ENCODE measurements around the gene SCAF4. TPM values are rescaled to one million over a fixed set of nuclear protein-coding genes. Genes with fewer than 3 reads are reported as not detected.
"Not testable (repeated sequence)": the region's sequence is repeated elsewhere in the genome, so short reads cannot be mapped to it uniquely, and the experiment has no call there.

SCAF4 gene
- total and polyA plus RNA-seq, 12 donors = 9.5 to 24.0 (median 15.1) TPM

DNA sequence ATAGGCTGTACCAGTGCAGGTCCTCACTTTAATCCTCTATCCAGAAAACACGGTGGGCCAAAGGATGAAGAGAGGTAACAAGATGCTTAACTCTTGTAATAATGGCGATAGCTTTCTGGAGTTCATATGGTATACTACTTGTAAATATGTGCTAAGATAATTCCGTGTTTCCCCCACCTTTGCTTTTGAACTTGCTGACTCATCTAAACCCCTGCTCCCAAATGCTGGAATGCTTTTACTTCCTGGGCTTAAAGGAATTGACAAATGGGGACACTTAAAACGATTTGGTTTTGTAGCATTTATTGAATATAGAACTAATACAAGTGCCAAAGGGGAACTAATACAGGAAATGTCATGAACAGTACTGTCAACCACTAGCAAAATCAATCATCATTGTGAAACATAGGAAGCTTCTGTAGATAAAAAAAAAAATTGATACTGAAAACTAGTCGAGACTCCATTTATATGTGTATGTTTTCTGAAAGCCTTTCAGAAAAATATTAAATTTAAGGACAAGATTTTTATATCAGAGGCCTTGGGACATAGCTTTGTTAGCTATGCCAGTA lies 65.4 kb downstream of the SCAF4 start:
- 51 to 62% (median 54%) methylated on average over 5 of the region's 5 CpGs for WGBS, 4 donors
- no peak for DNase-seq
- peaks cover 6 to 86% of the 10 kb centered on the region in 2 donors for H3K4me1 ChIP-seq (replicated peaks in 1 of 2)
- peak overlapping the region in 1 of 5 donors; percentile 29 for H3K27ac ChIP-seq
- no peaks in the 10 kb centered on the region for H3K27me3 ChIP-seq
- no peak overlapping the region for H3K4me3 ChIP-seq
- intact Hi-C loops (cut with DNase I) = loop anchor here in 1 of 2 donors (5.0 kb wide), 1 partner anchor 66 kb away; the partner anchor contains the start of gene SCAF4
- no peaks in the 10 kb centered on the region for H3K9me3 ChIP-seq (replicated peaks in 1 of 3)
- TF ChIP-seq, protein P1, sequence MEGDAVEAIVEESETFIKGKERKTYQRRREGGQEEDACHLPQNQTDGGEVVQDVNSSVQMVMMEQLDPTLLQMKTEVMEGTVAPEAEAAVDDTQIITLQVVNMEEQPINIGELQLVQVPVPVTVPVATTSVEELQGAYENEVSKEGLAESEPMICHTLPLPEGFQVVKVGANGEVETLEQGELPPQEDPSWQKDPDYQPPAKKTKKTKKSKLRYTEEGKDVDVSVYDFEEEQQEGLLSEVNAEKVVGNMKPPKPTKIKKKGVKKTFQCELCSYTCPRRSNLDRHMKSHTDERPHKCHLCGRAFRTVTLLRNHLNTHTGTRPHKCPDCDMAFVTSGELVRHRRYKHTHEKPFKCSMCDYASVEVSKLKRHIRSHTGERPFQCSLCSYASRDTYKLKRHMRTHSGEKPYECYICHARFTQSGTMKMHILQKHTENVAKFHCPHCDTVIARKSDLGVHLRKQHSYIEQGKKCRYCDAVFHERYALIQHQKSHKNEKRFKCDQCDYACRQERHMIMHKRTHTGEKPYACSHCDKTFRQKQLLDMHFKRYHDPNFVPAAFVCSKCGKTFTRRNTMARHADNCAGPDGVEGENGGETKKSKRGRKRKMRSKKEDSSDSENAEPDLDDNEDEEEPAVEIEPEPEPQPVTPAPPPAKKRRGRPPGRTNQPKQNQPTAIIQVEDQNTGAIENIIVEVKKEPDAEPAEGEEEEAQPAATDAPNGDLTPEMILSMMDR (IDR thresholded peaks at IDR 0.05) = no peak
- TF ChIP-seq POLR2A (IDR thresholded peaks at IDR 0.05) = no peak
- H3K36me3 ChIP-seq (replicated peaks in 1 of 2) = peaks cover 0 to 50% of the 10 kb centered on the region in 2 donors

DNA sequence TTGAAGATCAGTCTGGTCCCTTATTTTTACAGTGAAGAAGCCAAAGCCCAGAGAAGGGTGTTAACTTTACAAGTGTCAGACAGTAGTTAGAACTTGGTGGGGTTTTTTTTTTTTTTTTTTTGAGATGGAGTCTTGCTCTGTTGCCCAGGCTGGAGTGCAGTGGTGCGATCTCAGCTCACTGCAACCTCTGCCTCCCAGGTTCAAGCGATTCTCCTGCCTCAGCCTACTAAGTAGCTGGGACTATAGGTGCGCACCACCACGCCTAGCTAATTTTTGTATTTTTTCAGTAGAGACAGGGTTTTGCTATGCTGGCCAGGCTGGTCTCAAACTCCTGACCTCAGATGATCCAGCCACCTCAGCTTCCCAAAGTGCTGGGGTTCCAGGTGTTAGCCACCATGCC lies 66.0 kb downstream of the SCAF4 start:
- 86 to 100% (median 97%) methylated on average over 4 of the region's 4 CpGs for WGBS, 4 donors
- intact Hi-C loops (cut with DNase I) = loop anchor here in 1 of 2 donors (5.0 kb wide), 1 partner anchor 66 kb away; the partner anchor contains the start of gene SCAF4
- peaks cover 7 to 91% of the 10 kb centered on the region in 2 donors for H3K4me1 ChIP-seq (replicated peaks in 1 of 2)
- not testable (repeated sequence) for H3K4me3 ChIP-seq; H3K9me3 ChIP-seq (replicated peaks in 1 of 3); DNase-seq; H3K27me3 ChIP-seq
- peaks cover 0 to 46% of the 10 kb centered on the region in 2 donors for H3K36me3 ChIP-seq (replicated peaks in 1 of 2)
- H3K27ac ChIP-seq = peak overlapping the region in 1 of 5 donors; percentile 38

DNA sequence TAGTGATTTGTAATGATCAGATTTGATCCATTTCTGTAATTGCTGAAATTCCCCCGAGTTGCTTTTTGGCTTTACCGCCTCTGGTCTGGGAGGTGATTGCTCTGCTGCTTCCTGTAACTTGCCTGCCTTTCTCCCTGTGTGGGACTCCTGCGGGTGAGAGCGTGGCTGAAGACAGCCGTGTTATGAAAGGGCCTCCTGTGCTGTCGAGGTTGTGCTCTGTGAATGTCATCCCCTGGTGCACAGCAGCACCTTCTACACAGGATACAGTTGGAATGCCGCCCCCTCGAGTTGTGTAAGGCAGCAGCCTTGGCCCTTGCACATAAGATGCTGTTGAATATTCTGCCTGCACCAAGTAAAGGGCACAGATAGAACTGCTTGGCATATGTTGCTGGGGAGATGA lies 66.5 kb downstream of the SCAF4 start:
- TF ChIP-seq POLR2A (IDR thresholded peaks at IDR 0.05) = no peak
- TF ChIP-seq, protein P1 (IDR thresholded peaks at IDR 0.05) = no peak
- intact Hi-C loops (cut with DNase I) = loop anchor here in 1 of 2 donors (5.0 kb wide), 1 partner anchor 67 kb away; the partner anchor contains the start of gene SCAF4
- WGBS, 4 donors = 36 to 51% (median 49%) methylated on average over 7 to 8 of the region's 8 CpGs
- Histone ChIP-seq H3K9me3 (replicated peaks in 1 of 3) (no peaks in the 10 kb centered on the region), H3K27me3 (no peaks in the 10 kb centered on the region), H3K27ac (peak overlapping the region in 2 of 5 donors; percentile 23 to 38), H3K4me3 (no peak overlapping the region), H3K4me1 (replicated peaks in 1 of 2) (peaks cover 7 to 90% of the 10 kb centered on the region in 2 donors), H3K36me3 (replicated peaks in 1 of 2) (peaks cover 0 to 46% of the 10 kb centered on the region in 2 donors)
- DNase-seq = peak in 5 of 7 donors; percentile 34 to 62 (median 51)

DNA sequence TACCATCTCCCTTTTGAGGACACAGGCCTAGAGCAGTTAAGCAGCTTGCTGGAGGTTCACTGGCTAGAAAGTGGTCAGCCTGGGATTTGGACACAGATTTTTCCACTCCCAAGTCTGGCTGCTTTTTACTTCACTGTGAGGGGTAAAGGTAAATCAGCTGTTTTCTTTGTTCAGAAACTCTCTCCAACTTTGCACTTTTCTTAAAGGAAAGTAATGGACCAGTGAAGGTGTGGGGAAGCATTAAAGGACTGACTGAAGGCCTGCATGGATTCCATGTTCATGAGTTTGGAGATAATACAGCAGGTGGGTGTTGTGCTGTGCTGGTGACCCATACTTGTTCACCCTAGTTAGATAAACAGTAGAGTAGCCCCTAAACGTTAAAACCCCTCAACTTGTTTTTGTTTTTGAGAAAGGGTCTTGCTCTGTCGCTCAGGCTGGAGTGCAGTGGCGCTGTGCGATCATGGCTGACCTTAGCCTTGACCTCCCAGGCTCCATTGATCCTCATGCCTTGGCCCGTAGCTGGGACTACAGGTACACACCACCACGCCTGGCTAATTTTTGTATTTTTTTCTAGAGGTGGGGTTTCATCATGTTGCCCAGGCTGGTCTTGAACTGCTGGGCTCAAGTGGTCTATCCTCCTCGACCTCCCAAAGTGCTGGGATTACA lies 68.2 kb downstream of the SCAF4 start:
- no peak overlapping the region for H3K4me3 ChIP-seq
- WGBS, 4 donors = 70 to 85% (median 80%) methylated on average over 7 of the region's 7 CpGs
- no peak for DNase-seq
- intact Hi-C loops (cut with DNase I) = no loop called here
- peaks cover 0 to 41% of the 10 kb centered on the region in 2 donors for H3K36me3 ChIP-seq (replicated peaks in 1 of 2)
- peaks cover 7 to 80% of the 10 kb centered on the region in 2 donors for H3K4me1 ChIP-seq (replicated peaks in 1 of 2)
- H3K9me3 ChIP-seq (replicated peaks in 1 of 3) = no peaks in the 10 kb centered on the region
- peak overlapping the region in 1 of 5 donors; percentile 7 for H3K27ac ChIP-seq
- no peaks in the 10 kb centered on the region for H3K27me3 ChIP-seq
- no peak for TF ChIP-seq POLR2A (IDR thresholded peaks at IDR 0.05)
- TF ChIP-seq, protein P1 (IDR thresholded peaks at IDR 0.05) = no peak

Data from adrenal gland (tissue), 12 donors.